Mononuclear cell (primary cell): Measurements from ENCODE around the gene ZNF644. TPM values are rescaled to one million over a fixed set of nuclear protein-coding genes. Genes with fewer than 3 reads are reported as not detected.

Source experiments
- H3K27me3 ChIP-seq: 2 replicates; pipeline ENCODE4 v1.6.0; 2011; ENCODE audit warnings: low read length, control low read depth; ENCODE audit not compliant: insufficient read depth
- H3K4me1 ChIP-seq: 2 replicates; pipeline ENCODE4 v1.5.1; 2011; ENCODE audit warnings: mild to moderate bottlenecking, low read length, control low read depth; ENCODE audit not compliant: insufficient read depth
- H3K4me3 ChIP-seq: 2 replicates; pipeline ENCODE4 v1.5.1; 2011; ENCODE audit warnings: mild to moderate bottlenecking, low read length, moderate library complexity
- H3K9me3 ChIP-seq: 2 replicates; pipeline ENCODE4 v1.5.1; 2011; ENCODE audit warnings: low read depth, mild to moderate bottlenecking, control low read depth, low read length
- total RNA-seq: library from RNA; depleted of rRNA; stranded (reverse); fragments of >200 nt; gene quantifications from one replicate; pipeline ENCODE4 v1.2.3, GENCODE V29; 2012

ZNF644 gene
- total RNA-seq, 1 donor: 260 TPM

- Histone ChIP-seq H3K4me3 (no peak overlapping the region), H3K27me3 (no peaks in the 10 kb centered on the region), H3K4me1 (peaks cover 27% of the 10 kb centered on the region), H3K9me3 (peaks cover 13% of the 10 kb centered on the region)
Measured at GRCh38 chr1:90986953-90987352, 34.9 kb downstream of the ZNF644 start.

GRCh38 chr1:90977522-90977921 lies 44.3 kb downstream of the ZNF644 start:
- no peak overlapping the region for H3K4me3 ChIP-seq
- no peaks in the 10 kb centered on the region for H3K4me1 ChIP-seq
- no peaks in the 10 kb centered on the region for H3K27me3 ChIP-seq
- no peaks in the 10 kb centered on the region for H3K9me3 ChIP-seq

GRCh38 chr1:90973897-90974798 lies 47.7 kb downstream of the ZNF644 start:
- Histone ChIP-seq H3K4me3 (no peak overlapping the region), H3K4me1 (no peaks in the 10 kb centered on the region), H3K9me3 (no peaks in the 10 kb centered on the region), H3K27me3 (no peaks in the 10 kb centered on the region)

- Histone ChIP-seq H3K9me3 (no peaks in the 10 kb centered on the region), H3K4me1 (no peaks in the 10 kb centered on the region), H3K27me3 (no peaks in the 10 kb centered on the region), H3K4me3 (no peak overlapping the region)
Measured at GRCh38 chr1:90970208-90970607, 51.6 kb downstream of the ZNF644 start.

GRCh38 chr1:90969241-90969640 lies 52.6 kb downstream of the ZNF644 start:
- no peaks in the 10 kb centered on the region for H3K9me3 ChIP-seq
- H3K4me3 ChIP-seq: no peak overlapping the region
- no peaks in the 10 kb centered on the region for H3K27me3 ChIP-seq
- no peaks in the 10 kb centered on the region for H3K4me1 ChIP-seq

- no peaks in the 10 kb centered on the region for H3K9me3 ChIP-seq
- no peak overlapping the region for H3K4me3 ChIP-seq
- no peaks in the 10 kb centered on the region for H3K4me1 ChIP-seq
- H3K27me3 ChIP-seq: no peaks in the 10 kb centered on the region
Measured at GRCh38 chr1:90964444-90965035, 57.3 kb downstream of the ZNF644 start.

GRCh38 chr1:90963651-90964050 lies 58.2 kb downstream of the ZNF644 start:
- Histone ChIP-seq H3K4me3 (no peak overlapping the region), H3K27me3 (no peaks in the 10 kb centered on the region), H3K4me1 (no peaks in the 10 kb centered on the region), H3K9me3 (no peaks in the 10 kb centered on the region)

GRCh38 chr1:90963236-90963635 lies 58.6 kb downstream of the ZNF644 start:
- Histone ChIP-seq H3K9me3 (no peaks in the 10 kb centered on the region), H3K27me3 (no peaks in the 10 kb centered on the region), H3K4me1 (no peaks in the 10 kb centered on the region), H3K4me3 (no peak overlapping the region)

- Histone ChIP-seq H3K4me3 (no peak overlapping the region), H3K4me1 (peaks cover under 1% of the 10 kb centered on the region)
Measured at GRCh38 chr1:90959352-90960206, 62.3 kb downstream of the ZNF644 start.

GRCh38 chr1:90957497-90957896 lies 64.3 kb downstream of the ZNF644 start:
- H3K4me1 ChIP-seq: peaks cover 7% of the 10 kb centered on the region
- no peak overlapping the region for H3K4me3 ChIP-seq
- no peaks in the 10 kb centered on the region for H3K27me3 ChIP-seq
- H3K9me3 ChIP-seq: no peaks in the 10 kb centered on the region

More at GRCh38 chr1:90959352-90960206, 62.3 kb downstream of the ZNF644 start:
- no peaks in the 10 kb centered on the region for H3K27me3 ChIP-seq
- no peaks in the 10 kb centered on the region for H3K9me3 ChIP-seq

- no peak overlapping the region for H3K4me3 ChIP-seq
- H3K4me1 ChIP-seq: peaks cover 7% of the 10 kb centered on the region
- H3K27me3 ChIP-seq: no peaks in the 10 kb centered on the region
- H3K9me3 ChIP-seq: no peaks in the 10 kb centered on the region
Measured at GRCh38 chr1:90955769-90956168, 66.1 kb downstream of the ZNF644 start.

GRCh38 chr1:90952906-90953305 lies 68.9 kb downstream of the ZNF644 start:
- no peak overlapping the region for H3K4me3 ChIP-seq
- no peaks in the 10 kb centered on the region for H3K27me3 ChIP-seq
- H3K4me1 ChIP-seq: peaks cover 7% of the 10 kb centered on the region
- H3K9me3 ChIP-seq: no peaks in the 10 kb centered on the region

- H3K4me1 ChIP-seq: peaks cover 7% of the 10 kb centered on the region
- no peaks in the 10 kb centered on the region for H3K27me3 ChIP-seq
- no peaks in the 10 kb centered on the region for H3K9me3 ChIP-seq
- no peak overlapping the region for H3K4me3 ChIP-seq
Measured at GRCh38 chr1:90951009-90951408, 70.8 kb downstream of the ZNF644 start.

GRCh38 chr1:90948301-90948700 lies 73.5 kb downstream of the ZNF644 start:
- Histone ChIP-seq H3K27me3 (no peaks in the 10 kb centered on the region), H3K4me3 (no peak overlapping the region), H3K9me3 (no peaks in the 10 kb centered on the region), H3K4me1 (no peaks in the 10 kb centered on the region)

- H3K27me3 ChIP-seq: no peaks in the 10 kb centered on the region
- H3K4me1 ChIP-seq: no peaks in the 10 kb centered on the region
- no peak overlapping the region for H3K4me3 ChIP-seq
Measured at GRCh38 chr1:90946630-90947029, 75.2 kb downstream of the ZNF644 start.

More at GRCh38 chr1:90946630-90947029, 75.2 kb downstream of the ZNF644 start:
- no peaks in the 10 kb centered on the region for H3K9me3 ChIP-seq
